Bronchial epithelial cell (primary cell): ENCODE data around the gene FARSB. TPM values are rescaled to one million over a fixed set of nuclear protein-coding genes. Genes with fewer than 3 reads are reported as not detected.
A peak's percentile ranks its signal among the peaks of the same experiment; 100 is the strongest.
"Not testable (repeated sequence)": the region's sequence is repeated elsewhere in the genome, so short reads cannot be mapped to it uniquely, and the experiment has no call there.

Experiments
- DNase-seq: peaks from one replicate; pipeline ENCODE4 v3.0.0-alpha.2; 2010; ENCODE audit warnings: low read depth
- FAIRE-seq: peaks from 2 replicates; lab custom pipeline; 2011; peaks lifted over from hg19 to GRCh38; lab: Jason Lieb, UNC
- H3K27me3 ChIP-seq: 2 replicates; pipeline ENCODE4 v1.5.1; 2011; ENCODE audit warnings: low read length; ENCODE audit not compliant: control insufficient read depth, insufficient read depth
- H3K36me3 ChIP-seq: 2 replicates; pipeline ENCODE4 v1.5.1; 2011; ENCODE audit warnings: low read length; ENCODE audit not compliant: control insufficient read depth, insufficient read depth
- H3K4me3 ChIP-seq: 2 replicates; pipeline ENCODE4 v1.5.1; 2011; ENCODE audit warnings: mild to moderate bottlenecking, low read depth, low read length, control low read depth
- total RNA-seq: library from RNA; depleted of rRNA; stranded (reverse); fragments of >200 nt; gene quantifications from 2 replicates; pipeline ENCODE4 v1.2.1, GENCODE V29; 2014
- TF ChIP-seq, protein P1 (sequence below): IDR thresholded peaks from 2 replicates; pipeline ENCODE4 v1.5.1; 2011; ENCODE audit warnings: mild to moderate bottlenecking, moderate library complexity, low read length, control low read depth, inconsistent platforms; ENCODE audit not compliant: insufficient read depth, severe bottlenecking

The FARSB gene
- total RNA-seq, 1 donor from 2014 or later: 12.9 TPM

DNA sequence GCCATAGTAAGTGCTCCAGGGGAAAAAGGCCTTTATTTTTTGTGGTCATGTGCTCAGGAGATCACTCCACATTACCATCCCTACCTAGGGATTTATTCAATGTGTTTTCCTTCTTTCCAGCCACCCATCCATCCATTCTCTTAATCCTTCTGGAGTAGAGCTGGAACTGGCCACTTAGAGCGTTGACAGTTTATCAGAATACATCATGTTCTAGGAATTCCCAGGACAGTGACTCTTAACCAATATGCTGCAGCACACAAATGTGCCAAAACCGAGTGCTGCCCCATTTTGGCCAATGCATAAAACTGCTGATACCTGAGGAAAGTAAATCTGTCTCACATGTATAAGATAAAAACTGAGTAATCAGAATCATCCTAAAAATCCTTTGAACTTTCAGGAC lies 63.7 kb downstream of the FARSB start:
- TF ChIP-seq, protein P1, sequence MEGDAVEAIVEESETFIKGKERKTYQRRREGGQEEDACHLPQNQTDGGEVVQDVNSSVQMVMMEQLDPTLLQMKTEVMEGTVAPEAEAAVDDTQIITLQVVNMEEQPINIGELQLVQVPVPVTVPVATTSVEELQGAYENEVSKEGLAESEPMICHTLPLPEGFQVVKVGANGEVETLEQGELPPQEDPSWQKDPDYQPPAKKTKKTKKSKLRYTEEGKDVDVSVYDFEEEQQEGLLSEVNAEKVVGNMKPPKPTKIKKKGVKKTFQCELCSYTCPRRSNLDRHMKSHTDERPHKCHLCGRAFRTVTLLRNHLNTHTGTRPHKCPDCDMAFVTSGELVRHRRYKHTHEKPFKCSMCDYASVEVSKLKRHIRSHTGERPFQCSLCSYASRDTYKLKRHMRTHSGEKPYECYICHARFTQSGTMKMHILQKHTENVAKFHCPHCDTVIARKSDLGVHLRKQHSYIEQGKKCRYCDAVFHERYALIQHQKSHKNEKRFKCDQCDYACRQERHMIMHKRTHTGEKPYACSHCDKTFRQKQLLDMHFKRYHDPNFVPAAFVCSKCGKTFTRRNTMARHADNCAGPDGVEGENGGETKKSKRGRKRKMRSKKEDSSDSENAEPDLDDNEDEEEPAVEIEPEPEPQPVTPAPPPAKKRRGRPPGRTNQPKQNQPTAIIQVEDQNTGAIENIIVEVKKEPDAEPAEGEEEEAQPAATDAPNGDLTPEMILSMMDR: no peak
- peak; percentile 23 for FAIRE-seq
- H3K36me3 ChIP-seq: no peaks in the 10 kb centered on the region

DNA sequence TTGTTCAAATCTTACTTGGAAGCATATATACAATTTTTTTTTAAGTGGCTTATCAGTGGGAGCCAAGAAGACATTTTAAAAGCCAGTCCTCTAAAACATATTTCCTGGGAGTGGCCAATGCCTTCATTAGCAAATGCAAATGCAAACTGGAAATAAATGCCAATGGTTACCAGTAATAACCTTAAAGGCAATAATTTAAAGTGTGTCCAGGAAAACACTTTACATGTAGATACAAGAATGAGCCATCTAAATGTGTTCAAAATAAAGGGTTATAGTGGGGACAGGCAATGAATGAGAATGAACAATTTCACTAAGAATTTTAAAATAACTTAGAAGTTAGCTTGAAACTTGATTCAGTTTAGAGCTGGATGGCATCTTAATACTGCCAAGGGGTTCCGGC lies 64.2 kb downstream of the FARSB start:
- DNase-seq (no peak), FAIRE-seq (no peak)
- H3K36me3 ChIP-seq: no peaks in the 10 kb centered on the region

More for the DNA sequence above, 63.7 kb downstream of the FARSB start:
- DNase-seq: no peak
- no peak overlapping the region for H3K4me3 ChIP-seq
- no peaks in the 10 kb centered on the region for H3K27me3 ChIP-seq

DNA sequence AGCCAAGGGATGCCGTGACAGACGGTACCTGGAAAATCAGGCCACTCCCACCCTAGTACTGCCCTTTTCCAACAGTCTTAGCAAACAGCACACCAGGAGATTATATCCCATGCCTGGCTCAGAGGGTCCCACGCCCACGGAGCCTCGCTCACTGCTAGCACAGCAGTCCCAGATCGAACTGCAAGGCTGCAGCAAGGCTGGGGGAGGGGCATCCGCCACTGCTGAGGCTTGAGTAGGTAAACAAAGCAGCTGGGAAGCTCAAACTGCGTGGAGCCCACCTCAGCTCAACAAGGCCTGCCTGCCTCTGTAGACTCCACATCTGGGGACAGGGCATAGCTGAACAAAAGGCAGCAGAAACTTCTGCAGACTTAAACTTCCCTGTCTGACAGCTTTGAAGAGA lies 71.3 kb downstream of the FARSB start:
- DNase-seq, H3K36me3 ChIP-seq, FAIRE-seq, H3K27me3 ChIP-seq, H3K4me3 ChIP-seq: not testable (repeated sequence)

More for the DNA sequence above, 64.2 kb downstream of the FARSB start:
- Histone ChIP-seq H3K4me3 (no peak overlapping the region), H3K27me3 (no peaks in the 10 kb centered on the region)
- TF ChIP-seq, protein P1: no peak

DNA sequence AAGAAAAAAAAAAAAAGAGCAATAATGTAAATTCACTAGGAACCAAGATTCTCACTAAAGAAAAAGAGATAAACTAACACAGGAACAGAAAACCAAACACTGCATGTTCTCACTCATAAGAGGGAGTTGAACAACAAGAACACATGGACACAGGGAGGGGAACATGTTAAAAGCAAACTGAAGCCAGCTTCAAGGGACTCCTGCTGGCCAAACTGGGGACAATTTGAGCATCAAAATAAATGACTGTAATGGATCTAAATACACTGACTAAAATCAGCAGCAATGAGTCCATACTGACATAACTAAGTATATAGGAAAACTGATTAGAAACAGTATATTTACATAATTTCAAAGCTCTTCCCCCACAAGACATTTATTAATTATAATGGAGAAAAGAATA lies 73.0 kb downstream of the FARSB start:
- Histone ChIP-seq H3K36me3 (peaks cover 2% of the 10 kb centered on the region), H3K4me3 (no peak overlapping the region), H3K27me3 (no peaks in the 10 kb centered on the region)
- TF ChIP-seq, protein P1: peak; percentile 10
- no peak for DNase-seq
- no peak for FAIRE-seq

DNA sequence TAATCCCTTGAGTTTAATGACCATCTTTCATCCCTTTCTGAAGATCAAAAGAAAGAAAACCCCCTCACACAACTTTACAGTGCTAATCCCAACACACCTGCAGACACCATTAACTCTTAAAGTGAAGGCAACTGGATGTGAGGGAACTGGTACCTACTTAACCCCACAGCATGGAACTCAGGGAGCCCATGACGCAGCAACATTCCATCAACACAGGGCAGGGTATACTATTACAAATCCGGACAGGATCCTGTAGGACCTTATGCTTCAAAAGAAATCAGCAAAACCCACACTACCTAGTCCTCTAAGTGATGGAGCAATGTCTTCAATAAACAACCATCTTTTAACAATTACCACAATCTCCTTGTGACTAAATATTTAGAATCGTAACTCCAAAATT lies 78.6 kb downstream of the FARSB start:
- H3K27me3 ChIP-seq: no peaks in the 10 kb centered on the region
- no peak overlapping the region for H3K4me3 ChIP-seq
- FAIRE-seq (peak; percentile 13), DNase-seq (no peak)
- TF ChIP-seq, protein P1: no peak
- peaks cover 5% of the 10 kb centered on the region for H3K36me3 ChIP-seq

DNA sequence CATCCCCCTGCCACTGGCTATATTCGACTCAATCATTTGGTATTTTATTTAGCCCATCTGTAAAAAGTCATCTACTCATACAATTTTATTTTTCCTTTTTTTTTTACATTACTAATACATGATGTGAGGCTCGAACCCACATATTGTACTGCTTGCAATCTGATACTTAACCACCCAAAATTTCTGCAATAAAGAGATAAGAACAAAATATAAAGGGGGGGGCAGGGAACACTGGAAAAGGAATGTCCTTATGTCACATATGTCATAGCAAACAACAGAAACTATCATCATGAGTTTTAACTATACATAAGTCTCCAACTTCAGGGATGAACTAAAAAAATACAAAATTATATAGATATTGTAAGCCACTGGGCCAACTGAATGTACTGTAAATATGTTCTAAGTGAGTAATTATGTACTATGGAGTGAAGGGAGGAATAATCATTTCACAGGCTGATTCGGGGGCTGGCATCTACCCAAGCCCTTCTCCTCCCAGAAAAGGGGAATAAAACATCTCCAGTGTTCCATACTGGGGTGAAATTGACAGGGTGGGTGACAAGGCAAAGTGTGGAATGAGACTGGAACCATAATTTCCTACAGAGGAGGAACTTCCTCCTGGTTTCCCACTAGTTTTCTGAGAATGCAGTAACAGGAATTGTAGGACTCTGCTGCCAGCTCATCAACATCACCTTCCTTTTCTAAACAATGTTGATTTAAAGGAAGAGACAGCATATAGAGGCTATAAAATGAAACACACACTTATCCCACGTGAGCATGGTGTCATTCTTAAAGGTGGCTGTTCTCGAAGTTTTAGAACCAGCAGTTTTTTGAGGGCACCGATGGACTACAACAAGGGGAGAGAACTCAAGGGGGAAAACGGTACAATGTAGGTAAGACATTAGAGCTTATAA lies 79.5 kb downstream of the FARSB start:
- FAIRE-seq: no peak

More for the DNA sequence above, 79.5 kb downstream of the FARSB start:
- no peak for DNase-seq
- Histone ChIP-seq H3K36me3 (peaks cover 8% of the 10 kb centered on the region), H3K27me3 (no peaks in the 10 kb centered on the region), H3K4me3 (no peak overlapping the region)
- TF ChIP-seq, protein P1: no peak
